DMS114 treated with DMSO at 0.1 percent for 48 hours (cell line): ENCODE measurements around the gene HAL.

Experiments
- DNase-seq: peaks from one replicate; lab custom pipeline; 2025; ENCODE audit not compliant: unreplicated experiment; lab: John Stamatoyannopoulos, UW

Gene HAL

DNA sequence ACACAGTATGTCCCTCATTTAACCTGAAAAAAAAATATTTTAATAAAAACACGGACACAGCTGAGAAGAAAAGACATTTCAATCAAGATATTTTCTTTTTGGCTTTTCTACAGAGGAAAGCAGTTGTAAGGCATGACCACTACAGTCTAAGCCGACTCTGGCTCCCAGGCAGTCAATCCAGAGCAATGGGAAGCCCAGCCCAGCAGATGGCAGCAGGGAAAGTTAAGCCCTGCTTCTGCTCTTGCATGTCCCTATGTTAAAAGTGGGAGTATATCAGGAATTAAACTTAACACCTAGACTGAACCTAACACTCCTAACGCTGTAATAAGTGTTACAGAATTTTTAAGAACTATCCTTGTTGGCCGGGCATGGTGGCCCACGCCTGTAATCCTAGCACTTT, 19.5 kb upstream of the HAL start:
- DNase-seq, result peak; percentile 60

DNA sequence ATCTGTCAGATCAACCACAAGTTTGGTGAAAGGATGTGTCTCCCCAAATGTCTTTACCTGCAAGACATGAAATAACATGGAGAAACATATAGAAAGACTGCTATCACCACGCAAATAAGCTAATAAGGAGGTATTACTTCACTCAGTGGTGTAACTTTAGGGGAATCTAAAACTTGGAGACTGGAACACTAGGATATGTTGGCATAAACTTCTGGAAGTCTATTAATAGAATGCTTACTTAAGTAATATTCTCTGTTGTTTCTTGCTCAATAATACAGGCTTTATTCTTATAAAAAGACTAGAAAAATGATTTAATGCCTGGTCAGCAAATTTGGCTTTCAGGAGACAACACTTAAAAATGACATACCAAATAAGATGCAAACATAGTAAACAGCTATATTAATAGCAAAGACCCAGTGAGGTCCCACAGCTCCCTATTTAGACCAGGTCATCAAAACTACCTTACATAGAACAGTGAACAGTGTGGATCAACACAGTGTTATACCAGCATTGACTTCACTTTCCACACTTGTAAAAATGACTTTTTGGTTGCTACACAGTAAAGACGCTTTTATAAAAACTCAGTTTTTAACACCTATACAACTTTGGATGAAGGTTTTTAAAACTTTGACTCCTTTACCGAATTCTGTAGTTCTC, 18.9 kb upstream of the HAL start:
- DNase-seq, result no peak

- no peak for DNase-seq
These were observed 11.6 kb upstream of the HAL start for GRCh38 chr12:96007729-96008128.

DNA sequence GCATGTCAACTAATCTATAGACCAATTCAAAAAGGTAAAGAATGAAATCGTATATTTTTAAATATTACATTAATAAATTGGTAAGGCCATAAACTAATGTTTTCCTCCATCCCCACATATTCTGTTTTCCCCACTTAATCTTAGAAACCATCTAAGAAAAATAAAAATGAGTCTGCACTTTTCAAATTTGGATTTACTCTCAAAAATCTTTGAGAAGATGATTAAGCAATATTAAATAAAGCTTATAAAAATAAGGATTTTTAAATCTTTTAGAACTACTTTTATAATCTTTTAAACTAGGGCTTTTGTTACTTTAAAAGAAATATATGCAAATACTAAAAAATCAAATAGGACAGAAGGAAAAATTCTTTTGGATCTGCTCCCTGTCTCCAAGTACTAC, 10.6 kb upstream of the HAL start:
- no peak for DNase-seq

DNA sequence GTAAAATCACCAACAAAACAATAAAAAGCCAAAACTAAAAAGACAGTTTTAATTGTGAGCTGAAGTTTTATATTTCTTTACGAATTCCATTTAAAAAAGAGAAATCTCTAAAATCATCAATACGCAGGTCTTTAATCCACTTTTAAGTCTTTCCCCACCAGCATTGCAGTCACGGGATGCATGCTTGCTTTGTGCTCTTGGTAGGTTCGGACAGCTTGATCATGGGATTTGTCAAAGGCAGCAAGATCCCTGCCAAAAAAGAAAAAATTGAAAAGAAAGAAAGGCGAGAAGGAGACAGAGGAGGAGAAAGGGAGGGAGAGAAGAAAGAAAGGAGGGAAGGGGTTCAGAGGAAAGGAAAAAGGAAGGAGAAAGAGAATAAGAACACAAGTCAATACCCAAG, 4.7 kb upstream of the HAL start:
- no peak for DNase-seq

- no peak for DNase-seq
These were observed 3.3 kb upstream of the HAL start for GRCh38 chr12:95999484-95999883.

DNA sequence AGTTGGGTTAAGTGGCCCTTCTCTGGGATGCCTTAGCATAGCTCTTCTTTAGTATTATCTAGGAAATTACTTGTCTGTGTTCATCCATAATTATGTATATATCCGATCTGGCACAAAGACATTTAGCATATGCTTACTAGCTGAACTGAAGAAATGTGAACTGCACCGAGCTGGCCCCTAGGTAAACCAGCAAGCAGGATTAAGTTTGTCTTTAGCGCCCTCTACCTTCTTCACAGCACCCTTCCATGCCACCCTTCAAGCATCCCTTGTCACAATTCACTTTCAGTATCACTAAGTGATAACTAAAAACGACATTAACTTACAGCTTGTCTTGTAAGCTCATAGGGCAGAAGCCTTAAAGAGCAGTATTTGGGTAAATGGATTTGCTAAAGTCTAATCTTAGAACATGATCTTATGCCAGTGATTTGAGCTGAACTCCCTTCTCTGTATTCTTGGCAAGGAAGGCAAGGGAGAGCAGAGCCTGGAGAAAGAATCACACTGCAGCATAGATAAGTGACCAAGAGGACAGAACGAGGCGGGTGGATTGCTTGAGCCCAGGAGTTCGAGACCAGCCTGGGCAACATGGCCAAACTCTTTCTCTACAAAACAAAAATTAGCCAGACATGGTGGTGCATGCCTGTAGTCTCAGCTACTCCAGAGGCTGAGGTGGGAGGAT, 2.6 kb upstream of the HAL start:
- peak; percentile 46 for DNase-seq

DNA sequence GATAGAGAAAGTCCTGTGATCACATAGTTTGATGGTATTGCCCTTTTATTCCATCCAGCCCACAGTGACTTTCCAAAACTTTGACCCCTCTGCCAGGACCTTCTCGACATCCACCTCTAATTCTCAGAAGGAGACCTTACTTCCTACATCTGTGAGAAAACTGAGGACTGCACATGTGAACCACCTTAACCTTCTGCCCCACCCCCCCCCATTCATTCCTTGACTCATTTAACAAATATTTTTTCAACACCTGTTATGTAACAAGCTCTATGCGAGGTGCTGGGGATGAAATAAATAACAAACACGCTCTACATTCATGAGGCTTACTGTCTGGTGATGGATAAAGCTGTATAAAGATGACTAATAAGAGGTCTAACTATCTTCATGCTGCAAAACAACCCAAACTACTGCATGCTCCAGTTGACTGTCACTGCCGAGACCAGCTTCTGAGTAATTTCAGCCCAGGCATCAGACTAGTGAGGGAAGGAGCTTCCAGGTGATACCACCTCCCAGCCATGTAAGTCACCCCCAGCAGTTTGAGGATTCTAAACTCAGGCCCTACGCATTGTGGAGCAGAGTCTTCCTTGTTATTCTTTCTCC, 1.9 kb upstream of the HAL start:
- no peak for DNase-seq

DNA sequence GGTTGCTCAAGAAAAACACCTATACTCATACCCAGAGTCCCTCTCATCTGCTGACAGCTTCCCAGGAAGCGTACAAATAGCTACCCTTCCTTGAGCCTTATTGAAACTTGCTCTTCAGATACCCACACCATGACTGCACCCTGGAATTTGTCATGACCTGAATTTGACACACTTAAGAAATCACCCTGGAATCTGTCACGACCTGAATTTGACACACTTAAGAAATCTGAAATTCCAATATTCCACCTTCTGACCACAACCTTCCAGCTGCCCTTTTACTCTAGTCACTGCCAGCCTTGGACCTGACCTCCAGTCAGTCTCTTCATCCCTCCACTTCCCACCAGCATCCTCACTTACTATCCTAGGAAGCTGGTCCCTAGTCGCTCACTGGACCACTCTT, 1.1 kb upstream of the HAL start:
- DNase-seq, result no peak

- no peak for DNase-seq
These were observed 709 bp downstream of the HAL start for GRCh38 chr12:95995238-95996031.

- no peak for DNase-seq
These were observed 1.7 kb downstream of the HAL start for GRCh38 chr12:95994476-95994875.

DNA sequence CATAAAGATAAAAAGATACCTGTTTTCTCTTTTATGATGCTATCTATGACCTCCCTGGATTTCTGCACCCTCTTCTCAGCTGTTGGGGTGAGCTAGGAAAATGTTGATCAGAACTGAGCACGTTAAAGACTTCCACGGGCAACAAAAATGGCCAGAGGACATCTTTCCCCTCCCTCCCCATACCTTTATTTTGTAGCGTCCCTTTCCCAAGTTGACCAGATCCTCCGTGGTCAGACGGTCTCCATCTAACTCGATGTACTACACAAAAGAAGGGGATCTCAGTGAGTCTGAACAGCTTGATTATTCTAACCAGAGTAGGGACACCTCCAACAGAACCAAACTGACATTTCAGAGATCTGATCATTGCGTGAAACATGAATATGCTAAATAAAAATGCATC, 2.2 kb downstream of the HAL start:
- DNase-seq, result no peak

GRCh38 chr12:95990136-95990535, 6.0 kb downstream of the HAL start:
- DNase-seq, result no peak

DNA sequence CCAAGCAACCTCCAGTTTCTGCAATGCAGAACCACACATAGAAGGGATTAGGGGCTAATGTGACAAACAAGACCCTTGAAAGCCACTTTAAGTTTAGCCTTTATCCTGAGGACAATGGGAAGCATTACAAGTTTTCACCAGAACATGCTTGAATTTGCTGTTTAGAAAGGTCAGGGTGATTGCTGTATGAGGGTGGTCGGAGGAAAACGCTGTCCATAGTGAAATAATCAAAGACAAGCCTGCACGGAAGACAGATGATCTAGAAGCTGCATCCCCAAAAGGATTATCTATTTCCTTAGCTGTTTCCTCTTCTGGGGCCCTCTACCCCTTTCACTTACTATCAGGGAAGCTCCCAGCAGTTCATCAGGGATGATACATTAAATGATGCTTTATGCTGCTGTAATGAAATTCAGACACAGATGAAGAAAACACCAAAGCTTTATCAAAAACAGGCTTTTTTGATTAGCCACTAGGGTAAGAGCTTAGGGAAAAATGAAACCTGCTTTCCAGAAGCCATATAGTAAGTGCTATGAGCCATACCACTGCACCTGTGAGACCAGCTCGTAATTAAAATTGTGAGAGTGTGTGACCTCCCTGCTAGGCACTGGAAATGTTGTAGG, 6.5 kb downstream of the HAL start:
- DNase-seq, result no peak

DNA sequence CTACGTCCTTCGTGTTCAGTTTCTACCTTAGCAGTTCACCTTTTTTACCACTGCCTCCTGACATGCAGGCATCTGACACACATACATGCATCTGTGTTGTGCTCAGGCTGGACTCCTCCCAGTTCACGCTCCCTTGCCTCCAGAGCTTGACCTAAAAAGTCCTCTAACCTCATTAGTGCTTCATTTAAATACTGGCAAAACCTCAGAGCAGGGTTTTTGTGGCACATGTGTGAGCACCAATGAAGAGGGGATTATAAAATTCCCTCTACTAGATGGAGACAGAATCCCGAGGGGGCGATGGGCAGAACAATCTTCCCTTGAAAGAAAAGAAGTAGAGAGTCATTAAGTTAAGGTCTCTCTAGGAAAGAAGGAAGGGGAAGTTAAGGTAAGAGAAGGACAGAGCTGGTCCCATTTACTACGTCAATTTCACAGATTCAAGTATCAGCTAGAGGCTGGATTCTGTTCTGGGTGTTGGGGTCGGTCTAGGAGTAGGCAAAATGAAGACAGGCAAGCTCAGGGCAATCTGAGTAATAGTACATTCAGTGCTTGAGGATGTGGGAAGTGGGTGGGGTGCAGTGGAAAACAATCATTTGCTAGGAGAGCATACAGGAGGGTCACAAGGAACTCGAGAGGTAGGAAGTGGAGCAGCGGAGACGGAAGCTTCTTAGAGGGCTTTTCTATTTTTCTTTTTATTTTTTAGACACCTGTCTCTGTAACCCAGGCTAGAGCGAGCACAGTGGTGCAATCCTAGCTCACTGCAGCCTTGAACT, 7.5 kb downstream of the HAL start:
- DNase-seq, result no peak

GRCh38 chr12:95986635-95987570, 9.2 kb downstream of the HAL start:
- DNase-seq, result no peak

GRCh38 chr12:95984682-95985081, 11.5 kb downstream of the HAL start:
- DNase-seq, result no peak

- DNase-seq, result no peak
These were observed 13.5 kb downstream of the HAL start for GRCh38 chr12:95982602-95983001.

GRCh38 chr12:95980437-95980836, 15.7 kb downstream of the HAL start:
- no peak for DNase-seq

DNA sequence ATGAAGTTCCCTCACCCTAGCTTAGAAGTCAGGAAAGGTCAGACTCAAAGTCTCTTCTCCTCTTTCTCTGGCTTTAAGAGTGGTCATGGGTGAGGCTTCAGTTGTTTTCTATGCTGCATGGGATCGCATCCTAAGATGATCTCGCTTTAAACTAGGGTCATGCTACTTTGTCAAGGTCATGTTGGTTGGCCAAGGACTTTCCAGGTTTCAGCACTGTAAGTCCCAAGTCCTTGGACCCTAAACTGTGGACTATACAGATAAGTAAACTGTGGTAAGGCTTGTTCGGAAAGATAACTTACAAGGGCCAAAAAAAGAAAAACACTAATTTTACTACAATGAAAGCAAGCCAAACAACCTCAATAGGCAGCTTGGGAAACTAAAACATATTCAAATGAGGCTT, 17.4 kb downstream of the HAL start:
- no peak for DNase-seq
